ENCODE data around the gene RIBC2. TPM values are rescaled to one million over a fixed set of nuclear protein-coding genes. Genes with fewer than 3 reads are reported as not detected.

RIBC2 gene
- total RNA-seq, 4 donors from 2014 or later, result not detected

DNA sequence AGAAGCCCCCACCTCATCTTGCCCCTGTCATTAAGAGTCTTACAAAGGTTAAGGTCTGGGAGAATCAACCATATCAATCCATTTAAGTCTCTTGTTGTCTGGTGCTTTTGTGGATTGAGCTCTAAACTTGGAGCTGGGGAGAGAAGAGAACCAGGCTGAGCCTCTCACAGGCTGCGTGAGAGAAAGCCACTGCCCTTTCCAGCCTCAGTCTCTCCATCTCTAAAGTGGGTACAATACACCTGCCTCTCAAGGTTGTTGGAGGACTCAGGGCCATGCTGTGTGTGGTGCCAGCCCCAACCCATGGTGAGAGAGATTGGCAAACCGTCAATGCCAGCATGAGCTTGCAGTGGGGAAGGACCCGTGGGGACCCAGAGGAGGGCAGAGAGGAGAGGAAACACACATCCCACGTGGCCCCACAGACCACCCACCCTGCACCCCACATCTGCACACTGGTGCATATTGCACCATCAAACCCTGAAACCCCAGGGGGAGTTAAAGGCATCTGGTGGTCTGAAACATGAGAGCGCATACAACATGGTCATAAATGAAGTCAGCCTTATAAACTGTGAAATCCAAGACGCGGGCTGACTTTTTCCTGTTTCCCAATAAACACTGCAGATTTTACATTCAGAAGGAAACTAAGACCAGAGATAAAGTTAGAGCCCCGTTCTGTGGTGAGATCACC, 61.7 kb downstream of the RIBC2 start:
- no peaks in the 10 kb centered on the region for H3K36me3 ChIP-seq
- 60 to 87% methylated on average over 3 to 8 of the region's 8 CpGs for WGBS, 2 donors (ENCODE audit: low coverage in 1 of 2)
- no peaks in the 10 kb centered on the region for H3K9me3 ChIP-seq
- no peaks in the 10 kb centered on the region for H3K4me1 ChIP-seq
- no peak for DNase-seq
- in situ Hi-C loops (cut with MboI; ENCODE audit: low pct_ligation_motif_present in 1 of 4, low pct_unique_long_range_greater_than_20kb in 1 of 4, low sequenced_read_pairs in 3 of 4) (no loop called here), intact Hi-C loops (cut with DNase I; ENCODE audit: low total_unique reads) (no loop called here)
- no peak overlapping the region for H3K27ac ChIP-seq
- H3K27me3 ChIP-seq, result no peaks in the 10 kb centered on the region
- no peak overlapping the region for H3K4me3 ChIP-seq
- TF ChIP-seq POLR2A (IDR thresholded peaks at IDR 0.05) (no peak), EP300 (IDR thresholded peaks at IDR 0.05; ENCODE audit: low read depth) (no peak), POLR2AphosphoS5 (IDR thresholded peaks at IDR 0.05) (no peak)

DNA sequence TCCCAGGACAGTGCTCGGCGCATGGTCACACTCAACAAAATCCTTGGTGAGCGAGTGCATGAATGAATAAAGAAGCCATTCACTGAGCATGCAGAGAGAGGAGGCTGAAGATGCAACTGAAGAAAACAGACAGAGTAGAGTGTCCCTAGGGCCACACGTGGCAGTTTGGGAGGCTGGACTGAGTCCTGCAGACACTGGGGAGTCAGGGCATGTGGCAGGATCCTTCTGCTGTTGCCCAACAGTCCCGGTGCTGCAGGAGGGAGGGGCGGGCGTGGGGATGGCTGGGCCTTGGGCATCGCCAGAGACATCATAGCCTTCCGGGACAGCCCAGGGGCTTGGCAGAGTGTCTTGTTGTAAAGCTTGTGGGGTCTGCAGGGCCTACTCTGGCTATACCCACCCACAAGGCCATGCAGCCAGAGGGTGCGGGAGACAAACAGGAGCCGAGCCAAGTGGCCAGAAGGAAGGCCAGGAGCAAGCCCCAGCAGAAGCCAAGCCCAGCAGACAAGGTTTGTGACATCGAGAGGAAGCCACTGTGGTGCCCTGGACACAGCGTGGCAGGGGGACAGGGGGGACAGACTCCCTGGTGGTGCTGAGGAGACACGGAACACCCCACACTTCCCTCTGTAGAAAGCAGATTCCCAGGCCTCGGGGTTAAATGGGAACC, 62.5 kb downstream of the RIBC2 start:
- no peaks in the 10 kb centered on the region for H3K27me3 ChIP-seq

DNA sequence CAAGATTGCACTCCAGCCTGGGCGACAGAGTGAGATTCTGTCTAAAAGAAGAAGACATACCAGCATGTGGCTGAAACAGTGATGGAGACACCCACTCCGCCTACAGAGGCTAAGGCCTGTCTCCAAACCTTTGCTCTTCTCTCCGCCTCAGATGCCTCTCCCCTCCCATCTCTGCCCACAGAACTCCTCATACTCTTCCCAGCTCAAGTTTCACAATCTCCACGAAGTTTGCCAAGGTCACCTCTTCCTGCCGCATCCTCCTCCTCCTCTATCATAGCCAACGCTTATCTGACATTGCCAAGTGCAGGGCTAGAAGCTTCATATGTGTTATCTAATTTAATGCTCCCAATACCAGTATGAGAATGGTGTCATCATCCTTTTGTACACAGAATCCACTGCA, 63.3 kb downstream of the RIBC2 start:
- in situ Hi-C loops (cut with MboI; ENCODE audit: low pct_ligation_motif_present in 1 of 4, low pct_unique_long_range_greater_than_20kb in 1 of 4, low sequenced_read_pairs in 3 of 4) (no loop called here), intact Hi-C loops (cut with DNase I; ENCODE audit: low total_unique reads) (no loop called here)
- 79 to 86% methylated on average over 5 to 6 of the region's 6 CpGs for WGBS, 2 donors (ENCODE audit: low coverage in 1 of 2)
- no peaks in the 10 kb centered on the region for H3K9me3 ChIP-seq
- DNase-seq, result no peak
- H3K4me1 ChIP-seq, result no peaks in the 10 kb centered on the region
- no peaks in the 10 kb centered on the region for H3K36me3 ChIP-seq
- H3K4me3 ChIP-seq, result no peak overlapping the region
- TF ChIP-seq, protein P1, sequence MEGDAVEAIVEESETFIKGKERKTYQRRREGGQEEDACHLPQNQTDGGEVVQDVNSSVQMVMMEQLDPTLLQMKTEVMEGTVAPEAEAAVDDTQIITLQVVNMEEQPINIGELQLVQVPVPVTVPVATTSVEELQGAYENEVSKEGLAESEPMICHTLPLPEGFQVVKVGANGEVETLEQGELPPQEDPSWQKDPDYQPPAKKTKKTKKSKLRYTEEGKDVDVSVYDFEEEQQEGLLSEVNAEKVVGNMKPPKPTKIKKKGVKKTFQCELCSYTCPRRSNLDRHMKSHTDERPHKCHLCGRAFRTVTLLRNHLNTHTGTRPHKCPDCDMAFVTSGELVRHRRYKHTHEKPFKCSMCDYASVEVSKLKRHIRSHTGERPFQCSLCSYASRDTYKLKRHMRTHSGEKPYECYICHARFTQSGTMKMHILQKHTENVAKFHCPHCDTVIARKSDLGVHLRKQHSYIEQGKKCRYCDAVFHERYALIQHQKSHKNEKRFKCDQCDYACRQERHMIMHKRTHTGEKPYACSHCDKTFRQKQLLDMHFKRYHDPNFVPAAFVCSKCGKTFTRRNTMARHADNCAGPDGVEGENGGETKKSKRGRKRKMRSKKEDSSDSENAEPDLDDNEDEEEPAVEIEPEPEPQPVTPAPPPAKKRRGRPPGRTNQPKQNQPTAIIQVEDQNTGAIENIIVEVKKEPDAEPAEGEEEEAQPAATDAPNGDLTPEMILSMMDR (IDR thresholded peaks at IDR 0.05), result no peak
- TF ChIP-seq POLR2AphosphoS5 (IDR thresholded peaks at IDR 0.05) (no peak), POLR2A (IDR thresholded peaks at IDR 0.05) (no peak), EP300 (IDR thresholded peaks at IDR 0.05; ENCODE audit: low read depth) (no peak)
- H3K27ac ChIP-seq, result no peak overlapping the region
- H3K27me3 ChIP-seq, result no peaks in the 10 kb centered on the region

More for the DNA sequence above, 62.5 kb downstream of the RIBC2 start:
- no peaks in the 10 kb centered on the region for H3K9me3 ChIP-seq
- TF ChIP-seq EP300 (IDR thresholded peaks at IDR 0.05; ENCODE audit: low read depth), result no peak
- TF ChIP-seq, protein P1 (IDR thresholded peaks at IDR 0.05), result no peak
- TF ChIP-seq POLR2A (IDR thresholded peaks at IDR 0.05), result no peak
- TF ChIP-seq POLR2AphosphoS5 (IDR thresholded peaks at IDR 0.05), result no peak
- H3K36me3 ChIP-seq, result no peaks in the 10 kb centered on the region
- H3K4me3 ChIP-seq, result no peak overlapping the region
- WGBS, 2 donors (ENCODE audit: low coverage in 1 of 2), result 58 to 77% methylated on average over 4 to 15 of the region's 15 CpGs
- in situ Hi-C loops (cut with MboI; ENCODE audit: low pct_ligation_motif_present in 1 of 4, low pct_unique_long_range_greater_than_20kb in 1 of 4, low sequenced_read_pairs in 3 of 4) (no loop called here), intact Hi-C loops (cut with DNase I; ENCODE audit: low total_unique reads) (no loop called here)
- H3K27ac ChIP-seq, result no peak overlapping the region
- H3K4me1 ChIP-seq, result no peaks in the 10 kb centered on the region
- no peak for DNase-seq

GRCh38 chr22:45477366-45478107, 64.0 kb downstream of the RIBC2 start:
- in situ Hi-C loops (cut with MboI; ENCODE audit: low pct_ligation_motif_present in 1 of 4, low pct_unique_long_range_greater_than_20kb in 1 of 4, low sequenced_read_pairs in 3 of 4) (no loop called here), intact Hi-C loops (cut with DNase I; ENCODE audit: low total_unique reads) (no loop called here)
- Histone ChIP-seq H3K4me1 (no peaks in the 10 kb centered on the region), H3K36me3 (no peaks in the 10 kb centered on the region), H3K4me3 (no peak overlapping the region), H3K27ac (no peak overlapping the region), H3K9me3 (no peaks in the 10 kb centered on the region), H3K27me3 (no peaks in the 10 kb centered on the region)
- no peak for DNase-seq
- no peak for TF ChIP-seq POLR2AphosphoS5 (IDR thresholded peaks at IDR 0.05)
- TF ChIP-seq POLR2A (IDR thresholded peaks at IDR 0.05), result no peak
- TF ChIP-seq, protein P1 (IDR thresholded peaks at IDR 0.05), result no peak
- 77 to 90% methylated on average over 3 to 7 of the region's 7 CpGs for WGBS, 2 donors (ENCODE audit: low coverage in 1 of 2)
